ENCODE measurements around the gene ATP8B1. TPM values are rescaled to one million over a fixed set of nuclear protein-coding genes. Genes with fewer than 3 reads are reported as not detected.

The ATP8B1 gene
- total and polyA plus RNA-seq, 2 experiments from 2014 or later, result 1.7 to 3.0 TPM

DNA sequence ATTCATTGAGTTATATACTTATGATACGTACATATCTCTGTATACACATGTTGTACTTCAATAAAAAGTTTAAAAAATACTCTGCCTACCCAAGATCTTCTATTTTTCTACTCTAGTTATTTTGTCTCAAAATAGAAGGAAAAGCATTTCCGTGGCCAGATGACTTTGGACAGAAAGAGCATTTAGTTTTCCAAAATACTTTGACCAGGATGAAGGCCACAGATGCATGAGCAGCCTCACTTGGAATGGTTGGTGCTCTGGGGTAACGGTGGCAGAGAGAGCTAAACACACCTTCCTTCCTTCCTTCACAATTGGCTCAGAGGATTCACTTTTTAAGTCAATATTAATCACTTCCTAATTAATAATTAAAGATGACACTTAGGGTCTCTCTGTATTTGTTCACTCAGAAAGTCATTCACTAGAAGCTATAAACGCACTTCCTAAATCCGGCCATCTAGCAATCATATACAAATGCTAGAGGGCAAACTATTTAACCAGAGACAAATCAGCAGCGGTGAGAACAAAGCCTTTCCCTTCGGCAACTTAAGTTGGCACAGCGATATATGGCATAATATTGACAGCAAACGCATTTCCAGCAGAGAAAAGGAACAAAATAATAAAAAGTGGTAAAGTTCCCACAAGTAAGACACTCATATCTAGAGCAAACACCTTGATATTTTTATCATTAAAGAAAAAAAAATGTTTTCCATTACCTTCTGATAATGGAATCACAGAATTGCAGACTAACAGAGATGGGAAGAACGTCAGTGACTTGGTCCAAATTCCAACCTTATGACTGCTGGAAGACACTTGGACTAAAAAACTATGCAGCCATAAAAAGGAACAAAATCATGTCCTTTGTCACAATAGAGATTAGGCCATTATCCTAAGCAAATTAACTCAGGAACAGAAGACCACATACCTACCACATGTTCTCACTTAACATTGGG lies 125.6 kb downstream of the ATP8B1 start:
- DNase-seq (ENCODE audit: low spot score), result no peak
- no peaks in the 10 kb centered on the region for H3K4me1 ChIP-seq (ENCODE audit: insufficient read depth)
- H3K4me3 ChIP-seq, result no peak overlapping the region
- Mint-ChIP-seq H3K27ac (no peak overlapping the region), H3K27me3 (ENCODE audit: insufficient read depth, low read depth, poor library complexity) (peaks cover 1% of the 10 kb centered on the region), H3K4me3 (no peak overlapping the region), H3K9me3 (no peaks in the 10 kb centered on the region; the same call in 2 of the 3 replicates), H3K4me1 (no peaks in the 10 kb centered on the region), H3K36me3 (ENCODE audit: low read depth) (peaks cover 14% of the 10 kb centered on the region; the same call in 2 of the 3 replicates)
- TF ChIP-seq NANOG (IDR thresholded peaks at IDR 0.05; ENCODE audit: borderline replicate concordance) (no peak), EZH2 (IDR thresholded peaks at IDR 0.05; ENCODE audit: low read depth, unreplicated experiment) (no peak), EZH2phosphoT487 (IDR thresholded peaks at IDR 0.05; ENCODE audit: unreplicated experiment) (no peak), JUNB (IDR thresholded peaks at IDR 0.05; ENCODE audit: unreplicated experiment) (no peak), STAT1 (IDR thresholded peaks at IDR 0.05; ENCODE audit: unreplicated experiment) (no peak), ZNF114 (CRISPR knock-in tag; IDR thresholded peaks at IDR 0.05) (no peak), CREB1 (CRISPR knock-in tag; IDR thresholded peaks at IDR 0.05; ENCODE audit: low read depth) (no peak), POLR2AphosphoS5 (IDR thresholded peaks at IDR 0.05; ENCODE audit: low read depth) (no peak)
- TF ChIP-seq, protein P1, sequence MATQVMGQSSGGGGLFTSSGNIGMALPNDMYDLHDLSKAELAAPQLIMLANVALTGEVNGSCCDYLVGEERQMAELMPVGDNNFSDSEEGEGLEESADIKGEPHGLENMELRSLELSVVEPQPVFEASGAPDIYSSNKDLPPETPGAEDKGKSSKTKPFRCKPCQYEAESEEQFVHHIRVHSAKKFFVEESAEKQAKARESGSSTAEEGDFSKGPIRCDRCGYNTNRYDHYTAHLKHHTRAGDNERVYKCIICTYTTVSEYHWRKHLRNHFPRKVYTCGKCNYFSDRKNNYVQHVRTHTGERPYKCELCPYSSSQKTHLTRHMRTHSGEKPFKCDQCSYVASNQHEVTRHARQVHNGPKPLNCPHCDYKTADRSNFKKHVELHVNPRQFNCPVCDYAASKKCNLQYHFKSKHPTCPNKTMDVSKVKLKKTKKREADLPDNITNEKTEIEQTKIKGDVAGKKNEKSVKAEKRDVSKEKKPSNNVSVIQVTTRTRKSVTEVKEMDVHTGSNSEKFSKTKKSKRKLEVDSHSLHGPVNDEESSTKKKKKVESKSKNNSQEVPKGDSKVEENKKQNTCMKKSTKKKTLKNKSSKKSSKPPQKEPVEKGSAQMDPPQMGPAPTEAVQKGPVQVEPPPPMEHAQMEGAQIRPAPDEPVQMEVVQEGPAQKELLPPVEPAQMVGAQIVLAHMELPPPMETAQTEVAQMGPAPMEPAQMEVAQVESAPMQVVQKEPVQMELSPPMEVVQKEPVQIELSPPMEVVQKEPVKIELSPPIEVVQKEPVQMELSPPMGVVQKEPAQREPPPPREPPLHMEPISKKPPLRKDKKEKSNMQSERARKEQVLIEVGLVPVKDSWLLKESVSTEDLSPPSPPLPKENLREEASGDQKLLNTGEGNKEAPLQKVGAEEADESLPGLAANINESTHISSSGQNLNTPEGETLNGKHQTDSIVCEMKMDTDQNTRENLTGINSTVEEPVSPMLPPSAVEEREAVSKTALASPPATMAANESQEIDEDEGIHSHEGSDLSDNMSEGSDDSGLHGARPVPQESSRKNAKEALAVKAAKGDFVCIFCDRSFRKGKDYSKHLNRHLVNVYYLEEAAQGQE (IDR thresholded peaks at IDR 0.05; ENCODE audit: unreplicated experiment), result no peak
- TF ChIP-seq, protein P2, sequence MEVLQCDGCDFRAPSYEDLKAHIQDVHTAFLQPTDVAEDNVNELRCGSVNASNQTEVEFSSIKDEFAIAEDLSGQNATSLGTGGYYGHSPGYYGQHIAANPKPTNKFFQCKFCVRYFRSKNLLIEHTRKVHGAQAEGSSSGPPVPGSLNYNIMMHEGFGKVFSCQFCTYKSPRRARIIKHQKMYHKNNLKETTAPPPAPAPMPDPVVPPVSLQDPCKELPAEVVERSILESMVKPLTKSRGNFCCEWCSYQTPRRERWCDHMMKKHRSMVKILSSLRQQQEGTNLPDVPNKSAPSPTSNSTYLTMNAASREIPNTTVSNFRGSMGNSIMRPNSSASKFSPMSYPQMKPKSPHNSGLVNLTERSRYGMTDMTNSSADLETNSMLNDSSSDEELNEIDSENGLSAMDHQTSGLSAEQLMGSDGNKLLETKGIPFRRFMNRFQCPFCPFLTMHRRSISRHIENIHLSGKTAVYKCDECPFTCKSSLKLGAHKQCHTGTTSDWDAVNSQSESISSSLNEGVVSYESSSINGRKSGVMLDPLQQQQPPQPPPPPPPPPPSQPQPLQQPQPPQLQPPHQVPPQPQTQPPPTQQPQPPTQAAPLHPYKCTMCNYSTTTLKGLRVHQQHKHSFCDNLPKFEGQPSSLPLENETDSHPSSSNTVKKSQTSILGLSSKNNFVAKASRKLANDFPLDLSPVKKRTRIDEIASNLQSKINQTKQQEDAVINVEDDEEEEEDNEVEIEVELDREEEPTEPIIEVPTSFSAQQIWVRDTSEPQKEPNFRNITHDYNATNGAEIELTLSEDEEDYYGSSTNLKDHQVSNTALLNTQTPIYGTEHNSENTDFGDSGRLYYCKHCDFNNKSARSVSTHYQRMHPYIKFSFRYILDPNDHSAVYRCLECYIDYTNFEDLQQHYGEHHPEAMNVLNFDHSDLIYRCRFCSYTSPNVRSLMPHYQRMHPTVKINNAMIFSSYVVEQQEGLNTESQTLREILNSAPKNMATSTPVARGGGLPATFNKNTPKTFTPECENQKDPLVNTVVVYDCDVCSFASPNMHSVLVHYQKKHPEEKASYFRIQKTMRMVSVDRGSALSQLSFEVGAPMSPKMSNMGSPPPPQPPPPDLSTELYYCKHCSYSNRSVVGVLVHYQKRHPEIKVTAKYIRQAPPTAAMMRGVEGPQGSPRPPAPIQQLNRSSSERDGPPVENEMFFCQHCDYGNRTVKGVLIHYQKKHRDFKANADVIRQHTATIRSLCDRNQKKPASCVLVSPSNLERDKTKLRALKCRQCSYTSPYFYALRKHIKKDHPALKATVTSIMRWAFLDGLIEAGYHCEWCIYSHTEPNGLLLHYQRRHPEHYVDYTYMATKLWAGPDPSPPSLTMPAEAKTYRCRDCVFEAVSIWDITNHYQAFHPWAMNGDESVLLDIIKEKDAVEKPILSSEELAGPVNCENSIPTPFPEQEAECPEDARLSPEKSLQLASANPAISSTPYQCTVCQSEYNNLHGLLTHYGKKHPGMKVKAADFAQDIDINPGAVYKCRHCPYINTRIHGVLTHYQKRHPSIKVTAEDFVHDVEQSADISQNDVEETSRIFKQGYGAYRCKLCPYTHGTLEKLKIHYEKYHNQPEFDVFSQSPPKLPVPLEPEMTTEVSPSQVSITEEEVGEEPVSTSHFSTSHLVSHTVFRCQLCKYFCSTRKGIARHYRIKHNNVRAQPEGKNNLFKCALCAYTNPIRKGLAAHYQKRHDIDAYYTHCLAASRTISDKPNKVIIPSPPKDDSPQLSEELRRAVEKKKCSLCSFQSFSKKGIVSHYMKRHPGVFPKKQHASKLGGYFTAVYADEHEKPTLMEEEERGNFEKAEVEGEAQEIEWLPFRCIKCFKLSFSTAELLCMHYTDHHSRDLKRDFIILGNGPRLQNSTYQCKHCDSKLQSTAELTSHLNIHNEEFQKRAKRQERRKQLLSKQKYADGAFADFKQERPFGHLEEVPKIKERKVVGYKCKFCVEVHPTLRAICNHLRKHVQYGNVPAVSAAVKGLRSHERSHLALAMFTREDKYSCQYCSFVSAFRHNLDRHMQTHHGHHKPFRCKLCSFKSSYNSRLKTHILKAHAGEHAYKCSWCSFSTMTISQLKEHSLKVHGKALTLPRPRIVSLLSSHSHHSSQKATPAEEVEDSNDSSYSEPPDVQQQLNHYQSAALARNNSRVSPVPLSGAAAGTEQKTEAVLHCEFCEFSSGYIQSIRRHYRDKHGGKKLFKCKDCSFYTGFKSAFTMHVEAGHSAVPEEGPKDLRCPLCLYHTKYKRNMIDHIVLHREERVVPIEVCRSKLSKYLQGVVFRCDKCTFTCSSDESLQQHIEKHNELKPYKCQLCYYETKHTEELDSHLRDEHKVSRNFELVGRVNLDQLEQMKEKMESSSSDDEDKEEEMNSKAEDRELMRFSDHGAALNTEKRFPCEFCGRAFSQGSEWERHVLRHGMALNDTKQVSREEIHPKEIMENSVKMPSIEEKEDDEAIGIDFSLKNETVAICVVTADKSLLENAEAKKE (CRISPR knock-in tag; IDR thresholded peaks at IDR 0.05), result no peak
- TF ChIP-seq, protein P3, sequence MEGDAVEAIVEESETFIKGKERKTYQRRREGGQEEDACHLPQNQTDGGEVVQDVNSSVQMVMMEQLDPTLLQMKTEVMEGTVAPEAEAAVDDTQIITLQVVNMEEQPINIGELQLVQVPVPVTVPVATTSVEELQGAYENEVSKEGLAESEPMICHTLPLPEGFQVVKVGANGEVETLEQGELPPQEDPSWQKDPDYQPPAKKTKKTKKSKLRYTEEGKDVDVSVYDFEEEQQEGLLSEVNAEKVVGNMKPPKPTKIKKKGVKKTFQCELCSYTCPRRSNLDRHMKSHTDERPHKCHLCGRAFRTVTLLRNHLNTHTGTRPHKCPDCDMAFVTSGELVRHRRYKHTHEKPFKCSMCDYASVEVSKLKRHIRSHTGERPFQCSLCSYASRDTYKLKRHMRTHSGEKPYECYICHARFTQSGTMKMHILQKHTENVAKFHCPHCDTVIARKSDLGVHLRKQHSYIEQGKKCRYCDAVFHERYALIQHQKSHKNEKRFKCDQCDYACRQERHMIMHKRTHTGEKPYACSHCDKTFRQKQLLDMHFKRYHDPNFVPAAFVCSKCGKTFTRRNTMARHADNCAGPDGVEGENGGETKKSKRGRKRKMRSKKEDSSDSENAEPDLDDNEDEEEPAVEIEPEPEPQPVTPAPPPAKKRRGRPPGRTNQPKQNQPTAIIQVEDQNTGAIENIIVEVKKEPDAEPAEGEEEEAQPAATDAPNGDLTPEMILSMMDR (conservative IDR thresholded peaks at IDR 0.05; ENCODE audit: low read depth in 2 of 2), result no peak
- TF ChIP-seq, protein P4, sequence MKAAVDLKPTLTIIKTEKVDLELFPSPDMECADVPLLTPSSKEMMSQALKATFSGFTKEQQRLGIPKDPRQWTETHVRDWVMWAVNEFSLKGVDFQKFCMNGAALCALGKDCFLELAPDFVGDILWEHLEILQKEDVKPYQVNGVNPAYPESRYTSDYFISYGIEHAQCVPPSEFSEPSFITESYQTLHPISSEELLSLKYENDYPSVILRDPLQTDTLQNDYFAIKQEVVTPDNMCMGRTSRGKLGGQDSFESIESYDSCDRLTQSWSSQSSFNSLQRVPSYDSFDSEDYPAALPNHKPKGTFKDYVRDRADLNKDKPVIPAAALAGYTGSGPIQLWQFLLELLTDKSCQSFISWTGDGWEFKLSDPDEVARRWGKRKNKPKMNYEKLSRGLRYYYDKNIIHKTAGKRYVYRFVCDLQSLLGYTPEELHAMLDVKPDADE (IDR thresholded peaks at IDR 0.05), result no peak
- H3K36me3 ChIP-seq (ENCODE audit: insufficient read depth), result no peaks in the 10 kb centered on the region
- H2AFZ ChIP-seq, result no peak overlapping the region
- no peaks in the 10 kb centered on the region for H3K79me2 ChIP-seq (replicated peaks; ENCODE audit: insufficient read depth)
- H3K9me2 ChIP-seq (ENCODE audit: insufficient read depth), result no peaks in the 10 kb centered on the region
- H3K4me2 ChIP-seq, result no peak overlapping the region
- no peak for ATAC-seq
- no peaks in the 10 kb centered on the region for H3F3A ChIP-seq (replicated peaks; ENCODE audit: low read depth)
- H4K20me1 ChIP-seq (replicated peaks; ENCODE audit: insufficient read depth), result no peaks in the 10 kb centered on the region; the same call in 1 of the 2 replicates
- H3K27me3 ChIP-seq (ENCODE audit: insufficient read depth), result no peaks in the 10 kb centered on the region
- no peak overlapping the region for H3K27ac ChIP-seq (ENCODE audit: low read depth)
